IMR-90 (cell line): ENCODE data around the gene VPS8. TPM values are rescaled to one million over a fixed set of nuclear protein-coding genes. Genes with fewer than 3 reads are reported as not detected.

ENCODE experiments used
- ATAC-seq: fragments of 200-7000 bp; cut with Tn5 transposase; 2 replicates; pipeline ENCODE4 v1.9.1; 2020; ENCODE audit warnings: low read depth, mild to moderate bottlenecking, moderate library complexity
- BruUV-seq: library from RNA; stranded (reverse); fragments of 400-500 nt; replicated peaks from 2 replicates; lab custom pipeline; 2021; lab: Mats Ljungman, UMichigan
- CTCF ChIA-PET: fragments of 300-600 bp; formaldehyde crosslinking; extraction: SDS; loops from one replicate; lab custom pipeline; 2021; ENCODE audit warnings: antibody characterized with exemption; lab: Yijun Ruan, JAX
- POLR2A ChIA-PET: fragments of 300-600 bp; sonication (Branson Sonifier 250); formaldehyde crosslinking; loops from one replicate; lab custom pipeline; 2022; ENCODE audit warnings: antibody characterized with exemption; ENCODE audit not compliant: unreplicated experiment; lab: Charles Lee
- DNase-seq: peaks from one replicate; pipeline ENCODE4 v3.0.0; 2013
- H2AFZ ChIP-seq: replicated peaks from 2 replicates; pipeline ENCODE3; 2013; ENCODE audit warnings: low read length, mild to moderate bottlenecking; ENCODE audit not compliant: poor library complexity
- H2AK5ac ChIP-seq: 2 replicates; pipeline ENCODE4 v1.6.1; 2013; ENCODE audit warnings: low read depth, low read length, inconsistent platforms
- H2AK9ac ChIP-seq: replicated peaks from 2 replicates; pipeline ENCODE3; 2013; ENCODE audit warnings: mild to moderate bottlenecking, low read depth, low read length, moderate library complexity; ENCODE audit not compliant: poor library complexity
- H2BK120ac ChIP-seq: 2 replicates; pipeline ENCODE4 v1.6.1; 2013; ENCODE audit warnings: low read depth, low read length, inconsistent platforms
- H2BK15ac ChIP-seq: 3 replicates; pipeline ENCODE4 v1.6.1; 2013; ENCODE audit warnings: low read depth, low read length, inconsistent platforms
- H2BK20ac ChIP-seq: 2 replicates; pipeline ENCODE4 v1.6.1; 2013; ENCODE audit warnings: low read depth, mild to moderate bottlenecking, inconsistent platforms, low read length, moderate library complexity
- H2BK5ac ChIP-seq: 2 replicates; pipeline ENCODE4 v1.6.1; 2013; ENCODE audit warnings: mild to moderate bottlenecking, low read depth, low read length, inconsistent platforms; ENCODE audit not compliant: poor library complexity, severe bottlenecking
- H3K14ac ChIP-seq: replicated peaks from 2 replicates; pipeline ENCODE4 v1.6.1; 2013; ENCODE audit warnings: low read depth, low read length, inconsistent platforms
- H3K18ac ChIP-seq: 2 replicates; pipeline ENCODE4 v1.6.1; 2013; ENCODE audit warnings: low read depth, low read length, control low read depth
- H3K23ac ChIP-seq: 2 replicates; pipeline ENCODE4 v1.6.1; 2013; ENCODE audit warnings: low read depth, low read length, inconsistent platforms
- H3K27ac ChIP-seq: 2 replicates; pipeline ENCODE4 v1.5.1; 2013; ENCODE audit warnings: mild to moderate bottlenecking, control low read depth, low read length; ENCODE audit not compliant: insufficient read depth
- H3K27me3 ChIP-seq: 2 replicates; pipeline ENCODE4 v1.6.1; 2013; ENCODE audit warnings: low read length; ENCODE audit not compliant: control insufficient read depth, insufficient read depth
- H3K36me3 ChIP-seq: 2 replicates; pipeline ENCODE4 v1.6.1; 2013; ENCODE audit warnings: low read length, mixed read lengths; ENCODE audit not compliant: control insufficient read depth, insufficient read depth
- H3K4ac ChIP-seq: 2 replicates; pipeline ENCODE4 v1.6.1; 2013; ENCODE audit warnings: low read depth, low read length, inconsistent platforms
- H3K4me1 ChIP-seq: 2 replicates; pipeline ENCODE4 v1.6.1; 2013; ENCODE audit warnings: low read length, mixed read lengths; ENCODE audit not compliant: control insufficient read depth, insufficient read depth
- H3K4me2 ChIP-seq: 2 replicates; pipeline ENCODE4 v1.6.1; 2013; ENCODE audit warnings: low read depth, mild to moderate bottlenecking, control low read depth, low read length, moderate library complexity
- H3K4me3 ChIP-seq: 2 replicates; pipeline ENCODE4 v1.5.1; 2013; ENCODE audit warnings: low read depth, mild to moderate bottlenecking, control low read depth, low read length, moderate library complexity; ENCODE audit not compliant: insufficient read depth
- H3K56ac ChIP-seq: 2 replicates; pipeline ENCODE4 v1.6.1; 2013; ENCODE audit warnings: low read length, inconsistent platforms; ENCODE audit not compliant: insufficient read depth; ENCODE audit errors: extremely low read depth
- H3K79me1 ChIP-seq, 2 experiments: 2 replicates each; pipeline ENCODE4 v1.6.1; 2013; ENCODE audit warnings: low read length in 2 of 2, inconsistent platforms in 1 of 2, low read depth in 1 of 2
- H3K9ac ChIP-seq: 2 replicates; pipeline ENCODE4 v1.6.1; 2013; ENCODE audit warnings: low read depth, low read length, control low read depth
- H3K9me1 ChIP-seq: 2 replicates; pipeline ENCODE4 v1.6.1; 2013; ENCODE audit warnings: low read length, inconsistent platforms; ENCODE audit not compliant: insufficient read depth
- H3K9me3 ChIP-seq: 2 replicates; pipeline ENCODE4 v1.6.1; 2013; ENCODE audit warnings: low read length; ENCODE audit not compliant: control insufficient read depth, insufficient read depth
- H4K20me1 ChIP-seq: 2 replicates; pipeline ENCODE4 v1.6.1; 2013; ENCODE audit warnings: low read length, inconsistent platforms; ENCODE audit not compliant: insufficient read depth
- H4K5ac ChIP-seq: 2 replicates; pipeline ENCODE4 v1.6.1; 2013; ENCODE audit warnings: mild to moderate bottlenecking, low read depth, low read length, control low read depth
- H4K8ac ChIP-seq, 2 experiments: 2 replicates each; pipeline ENCODE4 v1.6.1; 2013; ENCODE audit warnings: low read depth in 2 of 2, low read length in 2 of 2, control low read depth in 1 of 2, inconsistent platforms in 1 of 2
- H4K91ac ChIP-seq: 2 replicates; pipeline ENCODE4 v1.6.1; 2013; ENCODE audit warnings: low read depth, low read length, inconsistent platforms; ENCODE audit not compliant: insufficient read depth
- BHLHE40 ChIP-seq: fragments of 150-350 bp; IDR thresholded peaks from 2 replicates; pipeline ENCODE4 v1.6.1; 2016; ENCODE audit warnings: mild to moderate bottlenecking, low read depth, low read length
- CEBPB ChIP-seq: IDR thresholded peaks from 2 replicates; pipeline ENCODE4 v1.6.1; 2012; ENCODE audit warnings: low read depth, low read length, improper control_type of control experiment
- FOS ChIP-seq: fragments of 150-350 bp; IDR thresholded peaks from 2 replicates; pipeline ENCODE4 v1.6.1; 2016; ENCODE audit warnings: low read depth, low read length
- MAFK ChIP-seq: IDR thresholded peaks from 2 replicates; pipeline ENCODE4 v1.6.1; 2012; ENCODE audit warnings: low read depth, low read length, improper control_type of control experiment
- MXI1 ChIP-seq: IDR thresholded peaks from 2 replicates; pipeline ENCODE4 v1.6.1; 2012; ENCODE audit warnings: low read depth, mild to moderate bottlenecking, low read length, moderate library complexity, borderline replicate concordance
- NFE2L2 ChIP-seq: fragments of 150-350 bp; IDR thresholded peaks from 2 replicates; pipeline ENCODE4 v1.6.1; 2016; ENCODE audit warnings: low read depth, mild to moderate bottlenecking, low read length
- POLR2A ChIP-seq: IDR thresholded peaks from 2 replicates; pipeline ENCODE4 v1.6.1; 2012; ENCODE audit warnings: mild to moderate bottlenecking, low read depth, low read length
- RFX5 ChIP-seq: IDR thresholded peaks from 2 replicates; pipeline ENCODE4 v1.8.0; 2012; ENCODE audit warnings: low read depth, mild to moderate bottlenecking, low read length, moderate library complexity
- USF2 ChIP-seq: fragments of 150-350 bp; IDR thresholded peaks from 2 replicates; pipeline ENCODE4 v1.6.1; 2017; ENCODE audit warnings: mild to moderate bottlenecking, antibody characterized with exemption, low read length, low read depth
- WGBS, 2 experiments: methylation state at CpG; one replicate each; pipeline versions ENCODE4 v1.1.5 to v1.1.7; 2013; ENCODE audit warnings: missing lambda C conversion rate in 2 of 2; ENCODE audit not compliant: insufficient read length in 1 of 2; ENCODE audit errors: extremely low coverage in 2 of 2; 5-methylcytosine and 5-hydroxymethylcytosine counted together
- dilution Hi-C: fragments of 300-500 bp; cut with HindIII; formaldehyde crosslinking; loops from one replicate; pipeline ENCODE4 v1.14.3; 2018; ENCODE audit warnings: low sequenced_read_pairs; ENCODE audit not compliant: unreplicated experiment
- in situ Hi-C: fragments of 300-500 bp; cut with MboI; formaldehyde crosslinking; loops from 3 replicates; pipeline ENCODE4 v1.14.3; 2019; ENCODE audit warnings: low sequenced_read_pairs, inconsistent platforms, mixed read lengths
- intact Hi-C: fragments of 100-400 bp; cut with micrococcal nuclease; formaldehyde crosslinking; loops from 2 replicates; pipeline ENCODE4 v1.10.0; 2022
- polyA plus RNA-seq, 3 experiments: library from polyadenylated mRNA; depleted of rRNA; stranded (reverse); fragments of >200 nt; gene quantifications; 2 replicates each; pipeline ENCODE4 v1.2.3, GENCODE V29; 2012; ENCODE audit warnings: low replicate concordance in 1 of 3
- total RNA-seq: library from RNA; depleted of rRNA; stranded (reverse); fragments of >200 nt; gene quantifications from 2 replicates; pipeline ENCODE4 v1.2.3, GENCODE V29; 2012

VPS8 gene
- total and polyA plus RNA-seq, 2 of the 4 experiments (the other 2 are of a cell fraction): 14.0 to 56.1 TPM

GRCh38 chr3:184908859-184909258 is 96.9 kb downstream of the VPS8 start:
- Histone ChIP-seq H3K27ac (no peak overlapping the region), H3K79me1 (no peaks in the 10 kb centered on the region), H2AK9ac (no peak overlapping the region), H3K4ac (no peak overlapping the region), H3K56ac (no peak overlapping the region), H3K23ac (no peak overlapping the region), H2BK15ac (no peak overlapping the region), H3K9me1 (peaks cover 2% of the 10 kb centered on the region; the same call in 1 of the 2 replicates), H4K8ac (no peak overlapping the region), H2AFZ (no peak overlapping the region), H3K36me3 (peaks cover 4% of the 10 kb centered on the region), H4K5ac (no peak overlapping the region), H2BK5ac (no peak overlapping the region), H3K9ac (no peak overlapping the region), H4K91ac (no peak overlapping the region), H2AK5ac (no peak overlapping the region), H3K27me3 (no peaks in the 10 kb centered on the region), H3K4me2 (no peak overlapping the region), H3K14ac (no peak overlapping the region), H3K4me1 (no peaks in the 10 kb centered on the region), H2BK20ac (no peak overlapping the region), H2BK120ac (no peak overlapping the region), H3K18ac (no peak overlapping the region), H4K20me1 (no peaks in the 10 kb centered on the region), H3K4me3 (no peak overlapping the region), H3K9me3 (peaks cover 3% of the 10 kb centered on the region)
- in situ Hi-C loops: no loop called here
- ChIA-PET POLR2A (no interaction called here), CTCF (no interaction called here)
- ATAC-seq (no peak), DNase-seq (no peak)
- no TSS peak for BruUV-seq
- intact Hi-C loops: no loop called here
- TF ChIP-seq CEBPB: no peak
- TF ChIP-seq NFE2L2: no peak
- TF ChIP-seq FOS: no peak
- TF ChIP-seq MAFK: no peak
- TF ChIP-seq BHLHE40: no peak
- TF ChIP-seq POLR2A: no peak
- no peak for TF ChIP-seq MXI1
- no peak for TF ChIP-seq USF2
- TF ChIP-seq RFX5: no peak
- dilution Hi-C loops: no loop called here
- 100% methylated on average over 1 of the region's 4 CpGs; no CpG with 5 or more reads in 1 of the 2 experiments for WGBS, 2 experiments
